Ecto neural progenitor cell (in vitro differentiated cells): Measurements from ENCODE around the gene TCAP.

Experiments
- DNase-seq: peaks from one replicate; pipeline ENCODE4 v3.0.0-alpha.2; 2018; ENCODE audit warnings: low spot score

TCAP gene

DNA sequence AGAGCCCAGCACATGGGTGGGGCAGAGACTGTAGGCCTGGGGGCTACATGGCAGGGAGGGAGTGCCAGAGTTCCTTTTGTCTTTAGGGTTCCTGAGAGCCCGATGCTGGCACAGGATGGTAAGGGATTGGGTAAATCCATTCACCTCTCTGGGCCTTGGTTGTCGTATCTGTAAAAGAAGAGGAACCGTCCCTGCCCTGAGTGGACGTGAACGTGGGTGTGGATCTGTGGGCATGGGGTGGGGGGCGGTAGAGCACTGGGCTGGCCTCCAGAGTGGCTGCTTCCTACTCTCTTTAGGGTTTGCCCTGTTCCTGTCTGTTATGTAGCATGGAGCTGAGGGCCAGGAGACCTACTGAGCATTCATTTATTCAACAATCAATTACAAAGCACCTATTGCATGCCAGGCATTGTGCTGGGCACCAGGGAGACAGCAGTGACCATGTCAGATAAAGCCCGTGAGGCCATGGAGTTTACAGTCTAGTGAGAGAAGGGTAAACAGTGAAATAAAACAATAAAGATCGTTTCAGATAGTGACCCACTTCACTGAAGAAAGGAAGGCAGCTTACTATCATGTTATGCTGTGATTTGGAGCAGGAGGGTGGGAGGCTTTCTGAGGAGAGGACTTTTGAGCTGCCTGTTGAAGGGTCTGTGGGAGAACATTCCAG lies 13.1 kb upstream of the TCAP start:
- no peak for DNase-seq

DNA sequence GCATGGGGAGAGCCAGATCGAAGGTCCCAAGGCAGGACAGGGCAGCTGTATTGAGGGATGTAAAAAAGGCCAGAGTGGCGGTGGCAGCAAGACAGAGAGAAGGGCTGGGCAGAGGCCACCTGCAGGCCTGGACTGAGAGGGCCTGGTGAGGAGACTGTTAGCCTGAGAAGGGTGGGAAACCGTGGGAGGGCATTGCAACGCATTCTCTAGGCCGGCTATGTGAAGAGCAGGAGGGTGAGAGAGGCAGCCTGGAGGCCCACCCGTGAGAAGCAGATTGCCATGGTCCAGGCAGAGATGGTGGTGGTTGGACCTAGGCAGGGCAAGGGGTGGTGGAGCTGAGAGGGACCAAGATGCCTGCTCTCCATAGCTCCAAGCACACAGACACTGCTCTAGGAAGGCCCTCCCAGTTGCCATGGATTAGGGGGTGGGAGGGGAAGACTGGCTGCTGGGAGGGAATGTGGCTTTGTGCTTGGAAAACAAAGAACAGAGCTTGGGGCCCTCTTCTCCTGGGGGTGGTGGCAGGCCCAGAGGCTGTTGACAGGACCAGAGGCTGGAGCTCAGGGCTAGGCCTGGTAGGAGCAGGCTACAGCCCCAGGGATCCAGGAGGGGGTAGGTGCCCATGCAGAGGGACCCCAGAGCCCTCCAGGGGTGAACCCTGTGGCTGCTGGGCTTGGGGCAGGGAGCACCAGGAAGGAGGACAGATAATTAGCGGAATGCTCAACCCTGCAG lies 12.4 kb upstream of the TCAP start:
- DNase-seq: peak; percentile 87

DNA sequence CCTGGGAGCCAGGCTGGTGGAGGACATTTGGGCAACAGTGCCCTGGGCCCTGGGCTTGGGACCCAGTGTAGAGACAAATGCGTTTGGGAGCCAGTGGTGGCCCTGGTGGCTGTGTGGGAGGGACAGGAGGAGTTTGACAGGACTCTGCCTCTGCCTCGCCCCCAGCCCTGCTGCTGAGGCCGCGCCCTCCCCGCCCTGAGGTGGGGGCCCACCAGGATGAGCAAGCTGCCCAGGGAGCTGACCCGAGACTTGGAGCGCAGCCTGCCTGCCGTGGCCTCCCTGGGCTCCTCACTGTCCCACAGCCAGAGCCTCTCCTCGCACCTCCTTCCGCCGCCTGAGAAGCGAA lies 11.9 kb upstream of the TCAP start:
- DNase-seq: no peak

DNA sequence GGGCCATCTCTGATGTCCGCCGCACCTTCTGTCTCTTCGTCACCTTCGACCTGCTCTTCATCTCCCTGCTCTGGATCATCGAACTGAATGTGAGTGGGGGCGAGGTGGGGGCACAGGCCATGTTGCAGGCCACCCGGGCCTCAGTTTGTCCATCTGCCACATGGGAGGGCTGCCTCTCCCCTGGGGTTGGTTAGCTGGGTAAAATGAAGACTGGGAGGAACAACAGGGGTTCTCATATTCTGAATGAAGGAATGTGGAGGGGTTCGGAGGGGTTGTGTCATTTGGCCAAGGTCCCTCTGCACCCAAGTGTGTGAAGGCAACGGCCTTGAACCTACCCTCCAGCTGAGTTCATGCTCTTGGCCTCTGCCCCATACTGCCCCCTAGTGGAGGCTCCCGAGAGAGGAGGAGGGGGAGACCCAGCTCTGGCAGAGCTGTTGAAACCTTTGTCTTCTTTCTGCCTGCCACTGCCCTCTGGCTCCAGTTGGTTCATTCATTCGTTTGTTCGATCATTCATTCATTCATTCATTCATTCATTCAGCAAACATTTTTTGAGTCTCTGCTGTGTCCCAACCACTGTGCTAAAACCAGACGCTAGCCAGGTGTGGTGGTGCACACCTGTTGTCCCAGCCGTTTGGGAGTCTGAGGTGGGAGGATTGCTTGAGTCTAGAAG lies 11.4 kb upstream of the TCAP start:
- peak; percentile 82 for DNase-seq

DNA sequence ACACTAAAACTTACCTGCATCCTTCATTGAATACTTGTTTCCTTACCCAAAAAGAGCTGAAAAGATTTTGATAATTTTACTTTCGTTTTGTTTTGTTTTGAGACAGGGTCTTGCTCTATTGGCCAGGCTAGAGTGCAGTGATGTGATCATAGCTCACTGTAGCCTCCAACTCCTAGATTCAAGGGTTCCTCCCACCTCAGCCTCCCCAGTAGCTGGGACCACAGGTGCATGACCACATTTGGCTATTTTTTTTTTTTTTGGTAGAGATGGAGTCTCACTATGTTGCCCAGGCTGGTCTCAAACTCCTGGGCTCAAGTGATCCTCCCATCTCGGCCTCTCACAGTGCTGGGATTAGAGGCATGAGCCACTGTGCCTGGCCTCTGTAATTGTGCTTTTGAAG lies 10.0 kb upstream of the TCAP start:
- DNase-seq: no peak

DNA sequence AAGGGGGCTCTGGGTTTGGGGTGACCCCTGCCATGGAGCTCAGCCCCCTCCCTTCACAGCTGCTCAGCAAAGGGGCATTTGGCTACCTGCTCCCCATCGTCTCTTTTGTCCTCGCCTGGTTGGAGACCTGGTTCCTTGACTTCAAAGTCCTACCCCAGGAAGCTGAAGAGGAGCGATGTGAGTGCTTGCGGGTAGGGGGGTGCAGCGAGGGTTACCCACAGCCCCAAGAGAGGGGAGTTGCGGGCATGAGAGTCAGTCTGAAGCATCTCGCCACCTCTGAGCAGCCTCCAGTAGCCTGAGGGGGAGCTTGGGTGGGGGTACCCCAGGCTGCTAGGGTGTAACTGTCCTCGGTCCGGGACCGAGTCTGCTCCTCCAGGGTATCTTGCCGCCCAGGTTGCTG lies 6.8 kb upstream of the TCAP start:
- DNase-seq: no peak

DNA sequence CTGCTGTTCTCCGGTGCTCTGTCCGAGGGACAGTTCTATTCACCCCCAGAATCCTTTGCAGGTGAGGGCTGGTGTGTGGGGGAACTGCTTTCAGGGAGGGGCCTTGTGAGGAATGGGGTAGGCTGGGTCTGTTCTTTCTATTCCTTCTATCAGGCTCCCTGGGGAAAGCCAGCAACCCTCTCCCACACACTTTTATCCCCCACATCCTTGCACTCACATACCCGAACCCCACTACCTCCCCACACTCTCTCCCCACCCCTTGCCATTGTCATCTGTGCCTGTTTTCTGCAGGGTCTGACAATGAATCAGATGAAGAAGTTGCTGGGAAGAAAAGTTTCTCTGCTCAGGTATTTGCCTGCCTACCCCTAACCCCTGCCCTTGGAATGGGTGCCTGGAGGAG lies 6.4 kb upstream of the TCAP start:
- no peak for DNase-seq

DNA sequence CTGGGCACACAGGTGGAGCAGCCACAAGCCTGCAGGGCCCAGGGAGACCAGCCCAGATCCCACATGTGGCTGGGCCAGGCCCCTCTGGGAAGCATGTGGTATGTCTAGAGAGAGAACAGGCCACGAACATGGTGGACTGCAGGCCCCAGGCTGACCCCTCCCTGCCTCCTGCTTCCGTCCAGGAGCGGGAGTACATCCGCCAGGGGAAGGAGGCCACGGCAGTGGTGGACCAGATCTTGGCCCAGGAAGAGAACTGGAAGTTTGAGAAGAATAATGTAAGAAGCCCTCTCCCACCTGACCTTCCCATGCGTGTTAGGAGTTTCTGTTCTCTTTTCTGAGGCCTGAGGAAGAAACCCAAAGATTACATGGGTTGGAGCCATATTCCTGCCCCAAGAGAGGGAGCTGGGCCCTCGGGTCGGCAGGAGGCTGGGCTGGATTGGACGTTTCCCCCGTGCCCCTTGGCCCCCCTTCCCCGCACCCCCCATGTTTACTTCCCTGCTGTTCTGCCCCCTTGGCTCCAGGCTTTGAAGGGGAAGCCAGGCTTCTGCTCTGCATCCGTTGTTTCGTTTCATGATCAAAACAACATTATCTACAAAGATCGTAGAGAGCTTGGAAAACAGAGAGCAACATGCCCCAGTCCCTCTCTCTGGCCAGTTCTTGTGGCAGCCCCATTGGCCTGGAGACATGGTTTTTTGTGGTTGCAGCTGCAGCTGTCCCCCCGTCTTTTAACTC lies 5.7 kb upstream of the TCAP start:
- no peak for DNase-seq

DNA sequence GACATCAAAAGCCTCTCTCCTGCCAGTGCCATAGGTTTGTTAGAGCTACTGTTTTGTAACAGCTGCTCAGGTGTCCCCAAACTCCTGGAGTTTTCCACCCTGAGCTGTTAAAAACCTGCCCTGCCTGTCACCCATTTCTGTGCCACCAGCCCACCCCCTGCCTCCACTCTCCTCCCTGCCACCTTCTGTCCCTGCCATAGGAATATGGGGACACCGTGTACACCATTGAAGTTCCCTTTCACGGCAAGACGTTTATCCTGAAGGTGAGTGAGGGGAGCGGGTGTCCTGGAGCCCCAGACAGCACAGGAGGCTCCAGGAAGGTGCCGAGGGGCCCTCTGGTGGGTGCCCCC lies 5.2 kb upstream of the TCAP start:
- no peak for DNase-seq

DNA sequence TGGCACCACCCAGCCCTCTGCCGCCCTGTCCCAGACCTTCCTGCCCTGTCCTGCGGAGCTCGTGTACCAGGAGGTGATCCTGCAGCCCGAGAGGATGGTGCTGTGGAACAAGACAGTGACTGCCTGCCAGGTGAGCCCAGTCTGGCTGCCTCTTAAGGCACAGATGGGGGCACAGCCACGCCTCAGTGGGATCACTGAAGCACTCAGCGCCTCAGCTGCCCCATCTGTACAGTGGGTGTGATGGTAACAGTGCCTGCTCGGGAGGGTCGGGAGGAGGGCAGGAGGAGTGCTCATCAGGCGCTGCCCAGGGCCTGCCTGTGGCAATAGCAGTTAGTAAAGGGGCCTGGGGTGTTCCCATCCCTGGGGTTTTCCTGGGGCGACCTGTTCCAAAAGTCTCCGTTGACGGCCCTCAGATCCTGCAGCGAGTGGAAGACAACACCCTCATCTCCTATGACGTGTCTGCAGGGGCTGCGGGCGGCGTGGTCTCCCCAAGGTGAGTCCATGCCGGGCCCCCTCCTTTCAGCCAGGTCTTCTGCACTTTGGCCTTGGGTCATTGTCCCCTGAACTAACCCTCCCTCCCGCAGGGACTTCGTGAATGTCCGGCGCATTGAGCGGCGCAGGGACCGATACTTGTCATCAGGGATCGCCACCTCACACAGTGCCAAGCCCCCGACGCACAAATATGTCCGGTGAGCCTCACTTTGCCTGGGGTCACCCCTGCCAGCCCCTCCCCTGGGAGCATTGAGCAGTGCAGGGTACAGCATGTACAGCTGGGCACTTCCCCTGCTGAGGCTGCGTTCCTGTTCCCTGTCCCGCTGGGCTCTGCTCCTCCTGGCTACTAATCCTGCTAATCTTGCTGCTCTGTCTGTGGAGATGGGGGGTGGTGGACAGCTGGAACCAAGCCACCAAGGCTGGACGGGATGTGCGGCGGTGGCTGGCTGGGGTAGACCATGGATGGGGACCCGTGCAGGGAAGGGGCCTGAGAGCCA lies 4.5 kb upstream of the TCAP start:
- no peak for DNase-seq

DNA sequence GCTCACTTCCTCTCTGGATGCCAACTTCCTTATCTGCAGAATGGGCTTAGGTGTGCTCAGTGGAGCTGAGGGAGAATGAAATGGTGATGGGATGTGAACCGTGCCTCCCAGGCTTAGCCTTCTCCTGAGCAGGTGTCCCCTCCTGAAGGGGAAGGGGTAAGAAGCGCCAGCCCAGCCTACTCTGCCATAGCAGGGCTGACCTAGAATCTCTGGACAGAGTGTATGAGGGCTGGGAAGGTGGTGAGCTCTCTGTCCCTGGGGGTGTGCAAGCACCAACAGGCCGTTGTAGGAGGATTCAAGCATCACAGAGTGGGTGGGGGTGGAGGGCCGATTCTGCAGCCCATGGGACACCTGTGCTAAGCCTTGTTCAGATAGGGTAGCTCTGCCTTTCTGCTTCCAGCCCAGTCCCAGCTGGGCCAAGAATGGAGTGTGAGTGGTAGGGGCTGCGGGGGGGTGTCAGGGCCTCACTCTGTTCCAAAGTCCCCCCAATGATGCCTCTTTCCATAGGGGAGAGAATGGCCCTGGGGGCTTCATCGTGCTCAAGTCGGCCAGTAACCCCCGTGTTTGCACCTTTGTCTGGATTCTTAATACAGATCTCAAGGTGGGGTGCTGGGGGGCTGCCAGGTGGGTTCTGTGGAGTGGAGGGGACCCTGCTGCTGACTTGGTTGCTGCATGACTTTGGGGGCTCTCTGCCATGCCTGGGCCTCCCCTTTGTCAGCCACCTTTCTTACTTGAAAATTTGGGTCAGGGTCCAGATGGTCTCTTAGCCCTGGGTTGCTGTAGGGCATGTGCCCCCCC lies 3.2 kb upstream of the TCAP start:
- no peak for DNase-seq

DNA sequence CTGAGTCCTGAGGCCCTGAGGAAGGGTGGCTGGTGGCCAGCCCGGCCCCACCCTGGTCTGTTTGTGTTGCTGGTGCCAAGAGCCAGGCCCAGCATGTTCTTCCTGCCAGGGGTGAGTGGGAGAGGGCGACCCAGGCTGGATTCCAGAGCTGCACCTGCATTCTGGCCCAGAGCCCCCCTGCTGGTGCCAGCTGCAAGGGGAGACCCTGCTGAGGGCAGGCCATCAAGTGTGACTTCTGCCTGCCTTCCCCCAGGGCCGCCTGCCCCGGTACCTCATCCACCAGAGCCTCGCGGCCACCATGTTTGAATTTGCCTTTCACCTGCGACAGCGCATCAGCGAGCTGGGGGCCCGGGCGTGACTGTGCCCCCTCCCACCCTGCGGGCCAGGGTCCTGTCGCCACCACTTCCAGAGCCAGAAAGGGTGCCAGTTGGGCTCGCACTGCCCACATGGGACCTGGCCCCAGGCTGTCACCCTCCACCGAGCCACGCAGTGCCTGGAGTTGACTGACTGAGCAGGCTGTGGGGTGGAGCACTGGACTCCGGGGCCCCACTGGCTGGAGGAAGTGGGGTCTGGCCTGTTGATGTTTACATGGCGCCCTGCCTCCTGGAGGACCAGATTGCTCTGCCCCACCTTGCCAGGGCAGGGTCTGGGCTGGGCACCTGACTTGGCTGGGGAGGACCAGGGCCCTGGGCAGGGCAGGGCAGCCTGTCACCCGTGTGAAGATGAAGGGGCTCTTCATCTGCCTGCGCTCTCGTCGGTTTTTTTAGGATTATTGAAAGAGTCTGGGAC lies 2.4 kb upstream of the TCAP start:
- no peak for DNase-seq

DNA sequence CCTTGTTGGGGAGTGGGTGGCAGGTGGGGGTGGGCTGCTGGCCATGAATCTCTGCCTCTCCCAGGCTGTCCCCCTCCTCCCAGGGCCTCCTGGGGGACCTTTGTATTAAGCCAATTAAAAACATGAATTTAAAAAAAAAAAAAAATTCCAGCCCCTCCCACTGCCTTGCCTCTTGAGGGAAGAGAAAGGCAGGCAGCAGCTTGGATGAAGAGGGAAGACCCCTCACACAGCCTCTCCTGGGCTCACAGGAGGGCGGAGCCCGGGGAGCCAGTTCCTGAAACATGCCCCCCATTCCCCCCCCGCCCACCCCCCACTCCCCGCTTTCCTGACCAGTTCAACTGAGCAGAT lies 1.8 kb upstream of the TCAP start:
- DNase-seq: no peak

DNA sequence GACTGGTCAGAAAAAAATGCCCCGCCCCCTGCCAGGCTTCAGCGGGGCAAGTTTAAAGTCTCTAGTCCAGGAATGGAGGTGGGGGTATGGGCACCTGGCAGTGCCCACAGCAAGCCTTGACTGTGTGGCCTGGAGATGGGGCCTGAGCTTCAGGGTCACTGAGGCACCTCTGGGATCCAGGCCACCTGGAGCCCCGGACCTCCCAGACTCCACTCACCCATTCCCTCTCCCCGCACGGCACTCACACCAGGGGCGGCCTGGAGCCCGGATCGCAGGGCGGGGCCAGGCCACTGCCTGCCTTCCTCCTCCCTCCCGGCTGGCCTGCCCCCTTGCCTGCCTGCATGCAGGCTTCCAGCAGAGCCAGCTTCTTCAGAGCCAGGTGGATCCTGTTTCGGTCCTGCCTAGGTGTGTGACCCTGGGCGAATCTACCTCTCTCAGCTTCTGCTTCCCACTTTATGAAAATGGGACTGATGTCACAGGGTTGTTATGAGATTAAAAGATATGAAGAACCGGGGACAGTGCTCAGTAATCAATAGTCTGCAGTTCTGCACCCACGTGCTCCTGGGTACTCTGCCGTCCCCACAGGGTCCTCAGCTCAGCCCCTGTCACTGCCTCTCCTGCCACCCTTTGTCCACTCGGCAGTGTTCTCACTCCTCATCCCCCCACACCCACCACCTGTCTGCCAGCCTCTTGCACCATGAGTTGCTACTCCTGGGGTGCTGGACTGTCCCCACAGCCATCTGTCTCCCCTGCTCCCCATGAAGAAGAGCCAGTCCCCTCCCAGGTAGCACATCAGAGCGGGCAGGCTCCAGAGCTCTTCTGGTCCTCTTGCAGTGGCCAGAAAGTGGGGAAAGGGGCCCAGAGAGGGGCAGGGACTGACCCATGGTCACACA lies 1.2 kb upstream of the TCAP start:
- peak; percentile 71 for DNase-seq

DNA sequence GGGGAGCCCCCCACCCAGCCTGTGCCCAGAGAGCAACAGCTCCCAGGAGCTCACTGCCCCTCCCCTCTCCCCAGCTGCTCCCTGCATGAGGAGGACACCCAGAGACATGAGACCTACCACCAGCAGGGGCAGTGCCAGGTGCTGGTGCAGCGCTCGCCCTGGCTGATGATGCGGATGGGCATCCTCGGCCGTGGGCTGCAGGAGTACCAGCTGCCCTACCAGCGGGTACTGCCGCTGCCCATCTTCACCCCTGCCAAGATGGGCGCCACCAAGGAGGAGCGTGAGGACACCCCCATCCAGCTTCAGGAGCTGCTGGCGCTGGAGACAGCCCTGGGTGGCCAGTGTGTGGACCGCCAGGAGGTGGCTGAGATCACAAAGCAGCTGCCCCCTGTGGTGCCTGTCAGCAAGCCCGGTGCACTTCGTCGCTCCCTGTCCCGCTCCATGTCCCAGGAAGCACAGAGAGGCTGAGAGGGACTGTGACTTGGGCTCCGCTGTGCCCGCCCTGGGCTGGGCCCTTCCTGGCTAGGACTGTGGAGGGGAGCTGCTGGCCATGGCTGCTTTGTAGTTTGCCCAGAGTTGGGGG lies 584 bp downstream of the TCAP start:
- no peak for DNase-seq

DNA sequence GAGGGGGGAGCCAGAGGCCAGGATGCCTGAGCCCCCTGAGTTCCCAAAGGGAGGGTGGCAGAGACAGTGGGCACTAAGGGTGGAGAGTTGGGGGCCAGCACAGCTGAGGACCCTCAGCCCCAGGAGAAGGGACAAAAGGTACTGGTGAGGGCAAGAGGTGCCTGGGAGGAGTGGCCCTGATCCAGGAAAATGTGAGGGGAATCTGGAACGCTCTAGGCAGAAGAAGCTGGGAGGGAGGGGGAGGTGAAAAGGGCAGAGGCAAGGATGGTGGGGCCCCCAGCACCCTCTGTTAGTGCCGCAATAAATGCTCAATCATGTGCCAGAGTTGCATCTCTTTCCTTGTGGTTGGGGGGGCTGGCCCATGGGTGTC lies 1.1 kb downstream of the TCAP start:
- DNase-seq: no peak

DNA sequence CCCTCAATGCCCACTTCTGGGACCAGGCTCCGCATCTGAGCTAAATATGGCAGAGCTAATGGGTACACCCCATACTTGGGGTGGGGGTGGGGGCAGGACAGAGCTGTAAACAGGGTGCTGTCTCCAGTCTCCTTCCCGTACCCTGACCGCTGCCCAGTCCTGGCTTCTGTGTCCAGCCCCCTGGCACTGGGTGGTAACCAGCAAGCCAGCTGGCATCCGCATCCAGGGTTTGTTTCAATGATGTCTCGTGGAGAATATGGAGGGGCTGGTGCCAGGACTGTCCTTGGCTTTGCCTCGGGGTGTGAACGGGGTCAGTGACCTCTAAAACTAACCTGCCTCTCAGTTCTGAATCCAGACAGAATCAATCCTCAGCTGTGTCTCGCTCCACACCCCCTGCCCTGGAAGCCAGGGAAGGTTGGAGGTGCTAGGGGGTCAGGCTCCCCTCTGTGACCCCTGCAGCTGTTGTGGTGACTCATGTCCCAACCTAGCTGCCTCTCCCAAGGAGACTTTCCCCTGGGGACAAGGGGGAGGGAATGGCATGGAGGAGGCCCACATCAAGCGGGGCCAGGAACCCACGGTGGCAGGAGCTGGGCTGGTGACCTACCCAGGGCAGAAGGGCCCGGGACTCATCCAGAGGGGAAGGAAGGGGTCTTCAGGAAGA lies 1.6 kb downstream of the TCAP start:
- no peak for DNase-seq

DNA sequence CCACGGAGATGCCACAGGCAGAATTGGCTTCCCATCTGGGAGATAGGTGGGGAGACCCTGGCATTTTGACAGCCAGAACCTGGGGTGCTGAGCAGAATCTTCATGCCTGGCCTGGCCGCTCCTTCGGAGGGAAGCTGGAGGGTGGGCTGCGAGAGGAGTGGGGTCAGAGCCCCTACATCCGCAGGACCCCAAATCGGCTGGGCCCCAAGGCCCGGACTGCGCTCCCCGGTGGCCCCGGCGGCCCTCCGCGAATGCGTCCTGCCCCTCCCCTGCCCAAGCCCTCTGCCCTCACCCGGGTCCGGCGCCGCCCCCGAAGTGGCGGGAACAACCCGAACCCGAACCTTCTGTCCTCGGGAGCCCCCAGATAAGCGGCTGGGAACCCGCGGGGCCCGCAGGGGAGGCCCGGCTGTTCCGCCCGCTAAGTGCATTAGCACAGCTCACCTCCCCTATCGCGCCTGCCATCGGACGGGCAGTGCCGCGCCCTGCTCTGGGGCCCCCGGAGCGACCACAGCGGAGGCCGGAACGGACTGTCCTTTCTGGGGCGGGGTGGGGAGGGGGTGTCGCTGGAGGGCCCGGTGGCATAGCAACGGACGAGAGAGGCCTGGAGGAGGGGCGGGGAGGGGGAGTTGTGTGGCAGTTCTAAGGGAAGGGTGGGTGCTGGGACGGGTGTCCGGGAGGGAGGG lies 2.3 kb downstream of the TCAP start:
- peak; percentile 76 for DNase-seq
